Suppressor macrophage treated with lipopolysaccharide for 1 hour (primary cell): ENCODE results near the gene SGMS1.
"Not testable (repeated sequence)": the region's sequence is repeated elsewhere in the genome, so short reads cannot be mapped to it uniquely, and the experiment has no call there.

Experiments used
- DNase-seq, 3 donors: peaks; one replicate each; pipeline ENCODE4 v3.0.0-alpha.2; 2020 to 2022

The SGMS1 gene

DNA sequence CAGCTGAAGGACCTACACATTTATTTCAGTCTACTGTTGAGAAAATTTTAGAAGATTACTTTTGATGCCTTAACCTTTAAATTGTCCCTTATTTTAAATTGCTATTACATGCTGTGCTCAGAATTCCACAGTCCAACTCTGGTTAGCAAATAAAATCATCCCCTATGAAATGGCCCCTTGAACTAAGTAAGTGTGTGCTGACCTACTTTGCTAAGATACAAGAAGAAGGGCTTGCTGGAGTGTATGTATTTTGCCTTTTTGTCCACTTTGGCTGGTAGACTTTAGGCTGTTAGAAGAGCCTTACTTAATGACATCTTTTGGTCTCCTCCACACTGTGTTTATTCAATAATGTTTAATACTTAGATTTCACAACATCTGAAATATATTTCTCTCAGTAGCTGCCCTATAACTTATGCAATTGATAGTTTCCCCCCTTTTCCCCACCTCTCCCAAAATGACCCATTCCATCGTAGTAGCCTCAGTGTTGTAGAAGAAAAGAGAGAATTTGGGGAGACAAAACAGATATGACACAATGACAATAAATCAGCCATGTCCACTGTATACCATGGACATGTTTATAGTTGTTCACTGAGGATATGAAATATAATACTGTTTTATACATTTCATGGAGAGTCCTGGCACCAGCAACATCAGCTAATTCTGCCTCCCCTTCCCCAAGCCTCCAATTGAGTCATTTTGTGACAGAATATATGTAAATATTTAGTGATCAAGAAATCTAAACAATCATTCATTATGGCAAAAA lies 264.6 kb downstream of the SGMS1 start:
- no peak for DNase-seq

- no peak for DNase-seq
These were observed 265.3 kb downstream of the SGMS1 start for GRCh38 chr10:50358411-50358810.

DNA sequence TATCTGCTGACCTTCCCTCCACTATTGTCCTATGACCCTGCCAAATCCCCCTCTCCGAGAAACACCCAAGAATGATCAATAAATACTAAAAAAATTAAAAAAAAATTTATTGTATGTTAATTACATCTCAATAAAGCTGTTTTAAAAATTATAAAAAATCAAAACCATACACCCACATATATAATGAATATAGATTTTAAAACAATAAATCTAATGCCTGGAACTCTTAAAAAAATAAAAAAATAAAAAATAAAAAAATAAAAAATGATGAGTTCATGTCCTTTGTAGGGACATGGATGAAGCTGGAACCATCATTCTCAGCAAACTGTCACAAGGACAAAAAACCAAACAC lies 267.3 kb downstream of the SGMS1 start:
- not testable (repeated sequence) for DNase-seq

GRCh38 chr10:50355693-50356480 lies 267.9 kb downstream of the SGMS1 start:
- not testable (repeated sequence) for DNase-seq

- DNase-seq, result no peak
These were observed 272.1 kb downstream of the SGMS1 start for GRCh38 chr10:50351483-50352146.

GRCh38 chr10:50350366-50350765 lies 273.4 kb downstream of the SGMS1 start:
- DNase-seq, result no peak

- DNase-seq, result no peak
These were observed 274.2 kb downstream of the SGMS1 start for GRCh38 chr10:50349554-50349953.

DNA sequence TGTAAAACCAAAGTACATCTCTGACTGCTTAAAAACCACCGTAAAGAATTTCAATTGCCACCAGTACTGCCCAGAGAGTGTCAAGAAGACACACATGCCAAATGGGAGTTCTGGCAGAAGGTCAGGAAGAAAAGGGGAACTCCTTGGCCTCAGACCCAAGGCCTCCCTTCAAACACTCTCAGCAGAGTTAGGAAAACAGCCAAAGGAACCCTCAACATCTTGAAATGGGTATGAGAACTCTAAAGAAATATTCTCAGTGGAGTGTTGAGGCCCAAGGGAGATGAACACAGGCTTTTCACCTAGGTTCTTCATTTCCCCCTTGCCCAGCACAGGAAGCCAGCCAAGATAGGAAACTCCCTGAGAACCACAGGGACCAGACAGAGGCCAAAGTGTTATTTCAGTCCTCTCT lies 276.4 kb downstream of the SGMS1 start:
- DNase-seq, result peak; percentile 44 to 50 (median 44)

DNA sequence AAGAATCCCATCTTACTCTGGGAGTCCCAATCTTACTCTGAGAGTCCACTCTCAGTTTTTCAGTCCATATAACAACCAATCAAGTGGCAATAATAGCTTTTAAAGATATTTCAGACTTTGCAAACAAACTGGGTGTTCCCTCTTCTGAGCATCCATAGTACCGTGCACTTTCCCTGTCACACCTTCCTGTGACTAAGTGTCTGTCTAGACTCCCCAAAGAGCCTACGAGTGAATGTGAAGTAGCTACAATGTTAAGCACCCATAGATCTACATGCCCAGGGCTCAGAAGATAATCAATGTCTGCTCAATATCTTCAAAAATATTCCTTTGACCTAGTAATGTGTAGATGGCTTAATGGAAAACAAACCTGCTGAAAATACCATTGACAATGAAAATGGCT lies 276.8 kb downstream of the SGMS1 start:
- no peak for DNase-seq

- no peak for DNase-seq
These were observed 278.2 kb downstream of the SGMS1 start for GRCh38 chr10:50345545-50345944.

DNA sequence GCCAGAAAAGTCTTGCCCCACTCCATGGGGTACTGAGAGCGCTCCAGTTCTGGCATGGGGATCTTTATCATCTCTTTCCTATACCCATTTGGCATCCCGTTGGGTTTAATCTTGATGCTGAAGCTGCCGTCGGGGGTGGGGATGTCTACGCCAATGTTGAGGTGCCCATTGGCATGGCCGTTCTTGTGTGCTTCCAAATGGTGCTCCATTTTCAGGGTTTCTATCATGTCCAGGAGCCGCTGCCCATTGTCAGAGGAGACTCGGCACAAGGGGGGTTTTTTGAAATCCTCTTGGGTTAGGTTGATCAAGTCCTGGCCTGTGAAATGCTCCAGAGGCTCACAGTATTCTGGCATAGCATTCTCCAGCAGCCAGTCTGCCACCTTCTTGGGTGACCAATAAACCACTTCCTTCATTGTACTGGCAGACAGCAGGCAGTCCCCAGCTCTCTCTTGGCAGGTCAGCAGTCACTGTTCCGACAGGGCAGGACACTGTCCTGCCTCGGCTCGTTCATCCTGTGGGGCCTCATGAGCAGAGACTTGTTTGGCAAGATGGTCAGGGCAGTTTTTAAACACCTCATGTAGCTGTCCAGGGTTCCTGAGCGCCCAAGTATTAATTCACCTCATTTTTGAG lies 279.9 kb downstream of the SGMS1 start:
- no peak for DNase-seq

- DNase-seq, result no peak
These were observed 281.8 kb downstream of the SGMS1 start for GRCh38 chr10:50341987-50342386.

- DNase-seq, result no peak
These were observed 287.6 kb downstream of the SGMS1 start for GRCh38 chr10:50336140-50336539.

- DNase-seq, result no peak
These were observed 288.4 kb downstream of the SGMS1 start for GRCh38 chr10:50335397-50335796.

DNA sequence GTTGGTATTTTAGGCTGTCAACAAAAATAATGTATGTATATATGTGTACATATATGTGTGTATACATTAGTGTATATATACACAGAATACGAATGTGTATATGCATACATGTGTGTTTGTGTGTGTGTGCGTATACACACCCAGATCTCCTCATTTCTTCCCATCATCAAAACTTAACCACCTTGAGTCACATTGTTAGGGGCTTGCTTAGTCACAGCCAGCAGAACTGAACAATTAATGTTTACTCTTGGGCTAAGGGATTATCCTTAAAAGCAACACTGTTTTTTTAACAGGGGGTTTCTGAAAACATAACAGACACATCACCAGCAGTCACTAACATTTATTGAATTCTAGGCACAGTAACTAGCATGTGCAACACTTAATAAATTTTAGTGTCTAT lies 289.5 kb downstream of the SGMS1 start:
- no peak for DNase-seq

DNA sequence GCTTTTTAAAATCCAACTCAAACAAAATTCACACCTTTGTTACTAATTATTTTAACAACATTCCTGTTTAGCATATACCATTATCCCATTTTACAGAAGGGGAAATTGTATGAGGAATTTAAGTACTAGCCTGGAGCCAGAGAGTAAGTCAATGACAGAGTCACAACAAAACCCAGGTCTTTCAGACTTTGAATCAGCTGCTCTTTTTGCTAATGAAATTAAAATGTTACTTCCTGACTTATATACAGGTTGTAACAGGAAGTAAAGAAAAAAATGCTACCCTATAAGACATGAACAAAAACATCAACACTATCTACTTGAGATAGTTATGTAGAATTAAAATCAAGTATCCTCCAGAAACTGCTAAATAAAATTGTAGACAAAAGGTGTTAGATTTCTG lies 289.9 kb downstream of the SGMS1 start:
- DNase-seq, result no peak

- DNase-seq, result no peak
These were observed 291.5 kb downstream of the SGMS1 start for GRCh38 chr10:50332108-50332842.

DNA sequence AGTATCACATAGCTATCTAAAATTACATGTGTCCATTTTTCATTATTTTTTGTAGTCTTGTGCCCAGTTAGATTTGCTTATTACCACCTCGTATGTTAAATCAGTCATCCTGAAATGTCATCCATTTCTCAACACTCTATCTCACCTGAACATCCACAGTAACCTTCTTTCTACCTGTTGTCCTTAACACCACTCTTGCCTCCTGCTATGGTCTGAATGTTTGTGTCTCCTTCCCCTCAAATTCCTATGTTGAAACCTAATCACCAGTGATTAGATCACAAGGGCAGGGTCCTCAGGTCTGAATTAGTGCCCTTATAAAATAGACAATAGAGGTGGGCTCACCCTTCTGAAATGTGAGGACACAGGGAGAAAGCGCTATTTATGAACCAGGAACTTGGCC lies 292.3 kb downstream of the SGMS1 start:
- no peak for DNase-seq

- DNase-seq, result peak in 2 of 3 donors; percentile 55 to 56
These were observed 296.7 kb downstream of the SGMS1 start for GRCh38 chr10:50326757-50327701.

DNA sequence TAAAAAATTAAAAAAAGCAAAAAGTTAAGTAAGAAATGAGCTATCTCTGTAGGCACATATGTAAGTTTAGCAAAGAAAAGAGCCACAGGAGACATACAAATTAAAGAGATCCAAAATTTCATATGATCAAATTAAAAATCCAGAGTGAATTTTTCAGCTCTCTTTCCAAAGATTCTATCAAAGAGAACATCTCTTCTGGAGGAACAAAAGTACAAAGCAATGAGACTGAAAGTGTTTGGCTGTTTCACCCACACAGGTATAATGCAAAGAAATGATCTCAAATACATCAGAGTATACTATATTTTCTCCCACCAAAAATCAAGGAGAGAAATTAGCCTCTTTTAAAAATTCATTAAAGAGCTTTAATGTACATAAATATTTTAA lies 297.6 kb downstream of the SGMS1 start:
- no peak for DNase-seq

GRCh38 chr10:50325449-50326171 lies 298.1 kb downstream of the SGMS1 start:
- peak; percentile 75 to 95 (median 88) for DNase-seq
